Neuronal stem cell (in vitro differentiated cells): ENCODE measurements around the gene CSGALNACT2.

Source experiments
- DNase-seq: peaks from one replicate; pipeline ENCODE4 v3.0.0-alpha.2; 2013; ENCODE audit warnings: low spot score
- H2AFZ ChIP-seq: one replicate; pipeline ENCODE4 v1.6.1; 2013; ENCODE audit warnings: mild to moderate bottlenecking, low read length, inconsistent platforms
- H2AK5ac ChIP-seq: 2 replicates; pipeline ENCODE4 v1.6.1; 2013; ENCODE audit warnings: low read depth, mild to moderate bottlenecking, inconsistent platforms, low read length, moderate library complexity, mixed read lengths
- H2BK120ac ChIP-seq: 2 replicates; pipeline ENCODE4 v1.6.1; 2013; ENCODE audit warnings: low read depth, mild to moderate bottlenecking, inconsistent platforms, low read length, moderate library complexity, mixed read lengths
- H2BK12ac ChIP-seq: one replicate; pipeline ENCODE4 v1.6.1; 2013; ENCODE audit warnings: low read length, inconsistent platforms
- H2BK15ac ChIP-seq: 2 replicates; pipeline ENCODE4 v1.6.1; 2013; ENCODE audit warnings: mild to moderate bottlenecking, low read length, inconsistent platforms, mixed read lengths
- H2BK5ac ChIP-seq: one replicate; pipeline ENCODE4 v1.6.1; 2013; ENCODE audit warnings: inconsistent platforms, mild to moderate bottlenecking, low read length, moderate library complexity
- H3K14ac ChIP-seq: one replicate; pipeline ENCODE4 v1.6.1; 2013; ENCODE audit warnings: low read length, inconsistent platforms
- H3K18ac ChIP-seq: 2 replicates; pipeline ENCODE4 v1.6.1; 2013; ENCODE audit warnings: low read length, inconsistent platforms
- H3K23ac ChIP-seq: 2 replicates; pipeline ENCODE4 v1.6.1; 2013; ENCODE audit warnings: low read depth, mild to moderate bottlenecking, mixed read lengths, low read length, inconsistent platforms; ENCODE audit not compliant: poor library complexity
- H3K27ac ChIP-seq: replicated peaks from 3 replicates; pipeline ENCODE4 v1.5.1; 2013; ENCODE audit warnings: low read length, inconsistent platforms
- H3K27me3 ChIP-seq, 3 experiments: 2 replicates each; pipeline ENCODE4 v1.6.1; 2013; ENCODE audit warnings: low read length in 3 of 3, mild to moderate bottlenecking in 2 of 3, inconsistent platforms in 1 of 3, low read depth in 1 of 3, mixed read lengths in 1 of 3, moderate library complexity in 1 of 3; ENCODE audit not compliant: control insufficient read depth in 3 of 3, insufficient read depth in 3 of 3
- H3K36me3 ChIP-seq, 2 donors: replicated peaks in 1 of 2; 2 replicates each; pipeline ENCODE4 v1.6.1; 2013; ENCODE audit warnings: low read length in 2 of 2; ENCODE audit not compliant: control insufficient read depth in 2 of 2, insufficient read depth in 2 of 2
- H3K4ac ChIP-seq: 2 replicates; pipeline ENCODE4 v1.6.1; 2013; ENCODE audit warnings: inconsistent platforms, mild to moderate bottlenecking, low read length, moderate library complexity
- H3K4me1 ChIP-seq, 2 donors: 1 replicate in 1 of 2; 2 replicates in 1 of 2; pipeline ENCODE4 v1.6.1; 2013; ENCODE audit warnings: low read length in 2 of 2, low read depth in 1 of 2; ENCODE audit not compliant: control insufficient read depth in 2 of 2, insufficient read depth in 1 of 2
- H3K4me2 ChIP-seq: one replicate; pipeline ENCODE4 v1.6.1; 2013; ENCODE audit warnings: mild to moderate bottlenecking, low read length, inconsistent platforms; ENCODE audit not compliant: insufficient read depth, poor library complexity, severe bottlenecking
- H3K4me3 ChIP-seq, 2 donors: 2 replicates each; pipeline ENCODE4 v1.5.1; 2013; ENCODE audit warnings: low read length in 2 of 2, mild to moderate bottlenecking in 2 of 2, inconsistent platforms in 1 of 2, moderate library complexity in 1 of 2
- H3K79me1 ChIP-seq: one replicate; pipeline ENCODE4 v1.6.1; 2013; ENCODE audit warnings: low read depth, mild to moderate bottlenecking, inconsistent platforms, low read length, moderate library complexity
- H3K9ac ChIP-seq: one replicate; pipeline ENCODE4 v1.6.1; 2013; ENCODE audit warnings: mild to moderate bottlenecking, low read depth, low read length, inconsistent platforms; ENCODE audit not compliant: poor library complexity
- H3K9me3 ChIP-seq, 2 donors: replicated peaks in 1 of 2; 2 replicates each; pipeline versions ENCODE3 to v1.6.1; 2013; ENCODE audit warnings: low read length in 2 of 2, mild to moderate bottlenecking in 2 of 2, inconsistent platforms in 1 of 2, low read depth in 1 of 2, mixed read lengths in 1 of 2, moderate library complexity in 1 of 2; ENCODE audit not compliant: control insufficient read depth in 2 of 2, insufficient read depth in 1 of 2
- H4K8ac ChIP-seq: one replicate; pipeline ENCODE4 v1.6.1; 2013; ENCODE audit warnings: low read depth, mild to moderate bottlenecking, inconsistent platforms, low read length, moderate library complexity
- H4K91ac ChIP-seq: one replicate; pipeline ENCODE4 v1.6.1; 2013; ENCODE audit warnings: low read length, low read depth, mild to moderate bottlenecking, inconsistent platforms; ENCODE audit not compliant: poor library complexity
- WGBS, 2 donors: extraction: QIAGEN DNeasy Blood & Tissue Kit; methylation state at CpG; one replicate each; pipeline ENCODE4 v1.1.7; 2013; ENCODE audit warnings: missing lambda C conversion rate in 2 of 2, mixed read lengths in 1 of 2; ENCODE audit not compliant: insufficient read length in 2 of 2, insufficient replicate concordance in 1 of 2; ENCODE audit errors: extremely low coverage in 2 of 2; 5-methylcytosine and 5-hydroxymethylcytosine counted together

The CSGALNACT2 gene

DNA sequence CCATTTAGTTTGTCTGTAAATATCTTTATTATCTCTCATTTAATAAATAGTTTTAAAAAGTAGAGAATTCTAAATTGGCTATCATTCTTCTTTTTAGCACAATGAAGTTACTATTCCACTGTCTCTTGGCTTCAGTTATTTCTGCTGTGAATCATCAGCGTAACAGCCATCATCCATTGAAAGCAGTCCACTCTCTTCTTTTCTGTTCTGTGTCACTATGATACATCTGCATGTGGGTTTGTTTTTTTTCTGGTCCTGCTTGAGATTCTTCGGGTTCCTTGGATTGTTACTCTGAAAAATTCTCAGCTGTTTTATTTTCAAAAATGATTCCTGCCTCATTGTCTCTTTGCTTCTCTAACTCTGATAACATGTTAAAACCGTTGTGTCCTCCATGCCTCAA lies 52.5 kb downstream of the CSGALNACT2 start:
- whole genome bisulfite sequencing, 2 donors = no CpG with 5 or more reads among the region's 3 CpGs
- no peak overlapping the region for H2BK15ac ChIP-seq

DNA sequence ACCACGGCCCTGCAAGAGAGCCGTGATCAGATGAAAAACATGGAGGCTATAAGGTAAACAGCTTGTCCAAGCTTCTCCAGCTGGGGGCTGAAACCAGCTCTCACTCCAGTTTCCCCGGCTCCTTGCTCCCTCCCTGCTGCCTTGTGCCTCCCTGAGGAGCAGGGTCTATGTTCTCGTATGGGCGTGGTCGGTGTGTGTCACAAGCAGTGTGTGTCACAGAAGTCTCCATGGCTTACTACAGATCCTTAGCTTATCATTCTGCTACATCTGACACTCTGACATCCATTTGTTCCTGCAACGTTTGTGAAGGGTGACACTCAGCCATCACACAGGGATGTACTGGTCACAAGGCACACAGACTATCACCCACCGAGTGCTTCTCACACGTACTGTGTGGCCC lies 54.6 kb downstream of the CSGALNACT2 start:
- no peak overlapping the region for H3K4me2 ChIP-seq
- no peak overlapping the region for H3K23ac ChIP-seq
- H2AFZ ChIP-seq = no peak overlapping the region
- H3K36me3 ChIP-seq = no peaks in the 10 kb centered on the region
- no peak overlapping the region for H3K4me3 ChIP-seq
- H3K9me3 ChIP-seq = no peaks in the 10 kb centered on the region
- no peak overlapping the region for H2BK12ac ChIP-seq
- no peak overlapping the region for H3K18ac ChIP-seq
- H3K79me1 ChIP-seq = peaks cover 2% of the 10 kb centered on the region
- H2BK15ac ChIP-seq = no peak overlapping the region
- no peak overlapping the region for H4K91ac ChIP-seq
- WGBS, 2 donors = no CpG with 5 or more reads among the region's 9 CpGs
- H3K4me1 ChIP-seq = no peaks in the 10 kb centered on the region
- no peak overlapping the region for H4K8ac ChIP-seq
- H2BK5ac ChIP-seq = no peak overlapping the region
- no peak overlapping the region for H3K27ac ChIP-seq
- H3K14ac ChIP-seq = no peak overlapping the region
- no peak overlapping the region for H2BK120ac ChIP-seq
- no peak overlapping the region for H3K4ac ChIP-seq
- no peaks in the 10 kb centered on the region for H3K27me3 ChIP-seq
- no peak for DNase-seq
- H3K9ac ChIP-seq = no peak overlapping the region
- H2AK5ac ChIP-seq = no peak overlapping the region

More for the DNA sequence above, 52.5 kb downstream of the CSGALNACT2 start:
- Histone ChIP-seq H3K4me3 (no peak overlapping the region), H2BK5ac (no peak overlapping the region), H2BK120ac (no peak overlapping the region), H2AFZ (no peak overlapping the region), H3K9ac (no peak overlapping the region), H3K4ac (no peak overlapping the region), H4K8ac (no peak overlapping the region), H2BK12ac (no peak overlapping the region), H3K27ac (no peak overlapping the region), H3K79me1 (no peaks in the 10 kb centered on the region), H3K4me2 (no peak overlapping the region), H3K27me3 (no peaks in the 10 kb centered on the region), H4K91ac (no peak overlapping the region), H3K23ac (no peak overlapping the region), H3K4me1 (no peaks in the 10 kb centered on the region), H3K36me3 (peaks cover 2 to 15% of the 10 kb centered on the region in 2 donors), H3K18ac (no peak overlapping the region), H3K9me3 (no peaks in the 10 kb centered on the region), H2AK5ac (no peak overlapping the region), H3K14ac (no peak overlapping the region)
- DNase-seq = no peak

DNA sequence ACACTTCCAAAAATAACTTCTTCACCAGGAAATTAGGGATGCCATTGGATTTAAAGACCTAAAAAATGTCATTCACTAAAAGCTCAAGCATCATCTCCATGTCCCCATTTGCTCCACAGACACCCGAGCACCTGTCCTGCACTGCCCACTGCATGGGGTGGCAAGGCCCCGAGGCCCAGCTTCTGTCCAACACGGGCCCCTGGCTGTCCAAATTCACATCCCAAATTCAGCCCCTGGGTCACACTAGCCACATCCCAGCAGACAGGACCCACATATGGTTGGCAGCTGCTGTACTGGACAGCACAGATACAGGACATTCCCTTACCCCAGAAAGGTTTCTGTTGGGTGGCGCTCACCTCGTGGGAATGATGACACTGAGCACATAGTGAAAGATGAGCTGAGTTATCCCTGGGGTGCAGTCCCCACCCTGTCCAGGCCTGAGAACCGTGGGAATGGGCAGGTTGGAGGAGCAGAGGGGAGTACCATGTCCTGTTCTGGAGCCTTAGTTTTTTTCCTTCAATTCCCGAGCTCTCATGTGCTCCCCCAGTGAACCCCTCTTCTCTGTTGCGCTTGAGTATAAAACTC lies 55.3 kb downstream of the CSGALNACT2 start:
- no peak overlapping the region for H2BK5ac ChIP-seq
- H3K4me1 ChIP-seq = no peaks in the 10 kb centered on the region
- H3K9ac ChIP-seq = no peak overlapping the region
- no peak overlapping the region for H3K14ac ChIP-seq
- no peak overlapping the region for H2BK12ac ChIP-seq
- H2BK120ac ChIP-seq = no peak overlapping the region
- no peaks in the 10 kb centered on the region for H3K27me3 ChIP-seq
- H2BK15ac ChIP-seq = no peak overlapping the region
- peak overlapping the region in 1 of 2 donors; percentile 5 for H3K4me3 ChIP-seq
- H3K4ac ChIP-seq = no peak overlapping the region
- no peak overlapping the region for H2AK5ac ChIP-seq
- H3K36me3 ChIP-seq = peaks cover 0 to 2% of the 10 kb centered on the region in 2 donors
- no peak overlapping the region for H3K27ac ChIP-seq
- peaks cover 2% of the 10 kb centered on the region for H3K79me1 ChIP-seq
- H3K23ac ChIP-seq = no peak overlapping the region
- H3K9me3 ChIP-seq = no peaks in the 10 kb centered on the region
- H4K91ac ChIP-seq = no peak overlapping the region
- WGBS, 2 donors = no CpG with 5 or more reads among the region's 8 CpGs
- DNase-seq = no peak
- H2AFZ ChIP-seq = no peak overlapping the region
- H3K18ac ChIP-seq = no peak overlapping the region
- no peak overlapping the region for H3K4me2 ChIP-seq
- no peak overlapping the region for H4K8ac ChIP-seq

DNA sequence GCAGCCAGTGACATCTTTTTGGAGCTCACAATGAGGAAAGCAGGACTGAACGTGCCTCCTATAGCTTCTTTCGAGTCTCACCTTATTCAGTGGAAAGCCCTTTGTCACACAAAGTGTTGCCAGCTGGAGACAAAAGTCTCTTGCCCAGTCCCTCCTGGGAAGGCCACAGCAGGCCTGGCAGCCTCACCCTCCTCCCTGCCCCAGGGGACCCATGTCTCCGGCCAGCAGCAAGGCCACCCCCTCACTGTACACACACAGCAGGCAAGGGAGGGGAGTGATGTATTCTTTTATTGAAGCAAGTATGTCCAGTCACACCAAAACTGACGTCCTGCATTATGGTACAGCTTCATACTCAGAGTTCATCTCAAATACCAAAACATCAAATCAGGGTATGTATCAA lies 56.0 kb downstream of the CSGALNACT2 start:
- H4K8ac ChIP-seq = no peak overlapping the region
- no peak overlapping the region for H2BK120ac ChIP-seq
- DNase-seq = no peak
- no peak overlapping the region for H2AK5ac ChIP-seq
- H3K9ac ChIP-seq = no peak overlapping the region
- H2BK12ac ChIP-seq = no peak overlapping the region
- no peak overlapping the region for H4K91ac ChIP-seq
- H3K23ac ChIP-seq = no peak overlapping the region
- H2BK15ac ChIP-seq = no peak overlapping the region
- H3K18ac ChIP-seq = no peak overlapping the region
- no peak overlapping the region for H2BK5ac ChIP-seq
- no peak overlapping the region for H3K4me2 ChIP-seq
- no peaks in the 10 kb centered on the region for H3K27me3 ChIP-seq
- H3K79me1 ChIP-seq = peaks cover 2% of the 10 kb centered on the region
- no peak overlapping the region for H3K4me3 ChIP-seq
- no peaks in the 10 kb centered on the region for H3K9me3 ChIP-seq
- H3K14ac ChIP-seq = no peak overlapping the region
- WGBS, 2 donors = no CpG with 5 or more reads among the region's 4 CpGs
- no peak overlapping the region for H3K27ac ChIP-seq
- no peak overlapping the region for H2AFZ ChIP-seq
- no peaks in the 10 kb centered on the region for H3K4me1 ChIP-seq
- H3K4ac ChIP-seq = no peak overlapping the region
- peaks cover 0 to 2% of the 10 kb centered on the region in 2 donors for H3K36me3 ChIP-seq
